ENCODE results near the gene KIRREL3. TPM values are rescaled to one million over a fixed set of nuclear protein-coding genes. Genes with fewer than 3 reads are reported as not detected.

The KIRREL3 gene
- total and polyA plus RNA-seq, 2 of the 8 experiments (the other 6 are each of a cell fraction or from before 2014, with no cell fraction given) = 0.29 to 0.32 TPM

GRCh38 chr11:126583594-126584427 is 416.8 kb downstream of the KIRREL3 start (continued):
- TF ChIP-seq CHD7 (IDR thresholded peaks at IDR 0.05; ENCODE audit: insufficient replicate concordance, low read length) = no peak
- TF ChIP-seq USF2 (IDR thresholded peaks at IDR 0.05; ENCODE audit: low read length) = no peak
- no peak for TF ChIP-seq CEBPB (IDR thresholded peaks at IDR 0.05; ENCODE audit: low read depth, low read length)
- no peak for TF ChIP-seq ATF3 (IDR thresholded peaks at IDR 0.05; ENCODE audit: insufficient read depth, low read depth, low read length)
- no peak for TF ChIP-seq ATF2 (IDR thresholded peaks at IDR 0.05; ENCODE audit: low read length)
- TF ChIP-seq KDM4A (IDR thresholded peaks at IDR 0.05; ENCODE audit: low read depth, low read length, severe bottlenecking) = no peak

All from H1 (cell line).